GM19193 (cell line): Measurements from ENCODE around the gene PORCN.

Experiments used
- POLR2A ChIP-seq: IDR thresholded peaks from 4 replicates; pipeline ENCODE4 v1.6.1; 2011; ENCODE audit not compliant: insufficient read depth, insufficient read length; ENCODE audit errors: extremely low read depth

PORCN gene

DNA sequence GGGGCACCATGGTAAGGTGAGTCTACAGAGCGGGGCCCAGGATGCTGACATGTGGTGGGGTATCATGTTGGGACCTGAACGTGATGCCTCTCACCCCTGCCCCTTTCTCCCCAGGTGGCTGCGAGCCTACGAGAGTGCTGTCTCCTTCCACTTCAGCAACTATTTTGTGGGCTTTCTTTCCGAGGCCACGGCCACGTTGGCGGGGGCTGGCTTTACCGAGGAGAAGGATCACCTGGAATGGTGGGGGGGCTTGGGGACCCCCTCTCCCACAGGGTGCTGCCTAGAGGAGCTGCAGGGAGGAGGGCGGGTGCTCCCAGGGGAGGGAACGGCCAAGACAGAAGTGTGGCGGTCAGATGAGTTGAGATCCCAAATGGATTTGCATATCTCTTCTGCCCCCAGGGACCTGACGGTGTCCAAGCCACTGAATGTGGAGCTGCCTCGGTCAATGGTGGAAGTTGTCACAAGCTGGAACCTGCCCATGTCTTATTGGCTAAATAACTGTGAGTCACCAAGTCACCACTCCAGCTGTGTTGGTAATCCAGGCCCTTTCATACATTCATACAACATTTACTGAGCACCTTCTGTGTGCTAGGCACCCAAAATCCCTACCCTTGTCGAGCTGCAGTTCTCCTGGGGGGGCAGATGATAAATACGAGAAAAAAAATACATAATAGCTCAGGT is 5.5 kb downstream of the PORCN start:
- TF ChIP-seq POLR2A = no peak

DNA sequence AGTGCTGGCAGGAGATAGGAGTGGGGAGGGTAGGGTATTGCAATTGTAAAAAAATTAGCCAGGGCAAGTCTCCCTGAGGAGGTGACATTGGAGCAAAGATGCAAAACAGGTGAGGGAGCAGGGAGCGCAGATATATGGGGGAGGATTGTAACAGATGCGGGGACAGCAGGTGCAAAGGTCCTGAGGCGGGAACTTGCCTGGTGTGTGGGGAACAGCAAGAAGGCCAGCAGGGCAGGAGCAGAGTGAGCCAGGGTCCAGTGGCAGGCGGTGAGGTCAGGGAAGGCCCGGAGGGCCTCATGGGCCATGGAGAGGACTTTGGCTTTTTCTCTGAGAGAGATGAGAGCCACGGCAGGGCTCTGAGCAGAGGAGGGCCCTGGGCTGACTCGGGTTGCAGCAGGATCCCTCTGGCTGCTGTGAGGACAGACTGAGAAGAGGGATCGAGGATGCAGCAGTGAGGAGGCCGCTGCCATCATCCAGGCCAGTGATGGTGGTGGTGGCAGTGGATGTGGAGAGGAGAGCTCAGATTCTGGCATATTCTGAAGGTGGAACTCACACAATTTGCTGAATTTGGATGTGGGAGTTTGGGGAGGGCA is 6.2 kb downstream of the PORCN start:
- no peak for TF ChIP-seq POLR2A

DNA sequence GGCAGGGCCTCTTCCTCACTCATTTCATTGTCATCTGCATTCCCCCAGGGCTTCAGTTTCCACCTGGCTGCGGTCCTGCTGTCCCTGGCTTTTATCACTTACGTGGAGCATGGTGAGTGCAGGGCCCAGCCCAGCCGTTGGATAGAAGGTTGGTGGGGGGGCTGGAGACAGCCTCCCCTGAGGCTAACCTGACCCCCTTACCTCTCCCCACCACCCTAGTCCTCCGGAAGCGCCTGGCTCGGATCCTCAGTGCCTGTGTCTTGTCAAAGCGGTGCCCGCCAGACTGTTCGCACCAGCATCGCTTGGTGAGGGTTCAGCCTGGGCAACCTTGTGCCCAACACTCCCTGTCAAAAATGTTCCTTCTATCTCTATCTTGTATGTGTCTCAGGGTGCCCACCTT is 7.0 kb downstream of the PORCN start:
- TF ChIP-seq POLR2A = no peak

DNA sequence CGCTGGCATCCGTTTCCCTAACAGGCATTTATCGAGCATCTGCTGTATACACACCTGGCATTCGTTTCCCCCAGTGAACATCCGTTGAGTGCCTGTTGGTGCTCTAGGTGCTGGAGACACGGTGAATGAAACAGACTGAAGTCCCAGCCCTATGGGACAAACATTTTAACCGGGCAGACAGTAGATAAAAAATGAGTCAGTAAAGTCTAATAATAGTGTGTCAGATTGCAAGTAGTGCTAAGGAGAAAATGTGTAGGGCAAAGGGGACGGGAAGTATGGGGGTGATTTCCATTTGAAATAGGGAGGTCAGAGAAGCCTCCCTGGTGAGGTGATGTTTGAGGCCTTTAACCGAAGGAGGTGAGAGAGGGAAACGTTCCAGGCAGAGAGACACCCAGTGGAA is 7.5 kb downstream of the PORCN start:
- no peak for TF ChIP-seq POLR2A

DNA sequence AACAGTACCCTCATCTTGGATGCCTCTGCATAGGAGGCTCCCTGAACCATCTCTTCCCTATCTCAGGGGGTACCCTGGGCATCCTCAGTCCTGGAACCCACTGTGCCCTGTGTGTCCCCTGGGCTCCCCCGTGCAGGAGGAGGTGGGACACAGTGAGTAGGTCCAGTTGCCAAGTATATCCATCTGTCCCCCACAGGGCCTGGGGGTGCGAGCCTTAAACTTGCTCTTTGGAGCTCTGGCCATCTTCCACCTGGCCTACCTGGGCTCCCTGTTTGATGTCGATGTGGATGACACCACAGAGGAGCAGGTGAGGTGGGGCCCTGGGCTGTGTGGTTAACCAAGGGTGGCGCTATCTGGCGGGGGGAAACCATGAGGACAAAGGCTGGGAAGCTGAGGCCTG is 8.2 kb downstream of the PORCN start:
- TF ChIP-seq POLR2A = no peak

DNA sequence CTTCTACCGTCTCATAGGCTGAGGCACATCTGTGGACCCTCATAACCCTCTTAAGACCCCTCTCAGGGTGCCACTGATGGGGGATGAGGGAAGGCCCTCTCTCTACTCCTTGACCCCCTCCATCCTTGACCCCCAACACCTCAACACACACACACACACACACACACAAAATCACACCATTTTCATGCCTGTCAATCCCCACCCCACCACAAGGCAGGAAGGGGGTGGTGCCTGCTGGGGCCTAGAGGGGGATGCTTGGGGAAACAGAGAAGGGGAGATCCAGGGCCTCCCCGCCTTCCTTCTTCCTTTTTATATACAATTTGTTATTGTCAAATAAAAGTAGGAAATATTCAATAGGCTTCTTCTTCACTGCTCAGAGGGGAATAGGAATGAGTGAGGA is 11.7 kb downstream of the PORCN start:
- no peak for TF ChIP-seq POLR2A

DNA sequence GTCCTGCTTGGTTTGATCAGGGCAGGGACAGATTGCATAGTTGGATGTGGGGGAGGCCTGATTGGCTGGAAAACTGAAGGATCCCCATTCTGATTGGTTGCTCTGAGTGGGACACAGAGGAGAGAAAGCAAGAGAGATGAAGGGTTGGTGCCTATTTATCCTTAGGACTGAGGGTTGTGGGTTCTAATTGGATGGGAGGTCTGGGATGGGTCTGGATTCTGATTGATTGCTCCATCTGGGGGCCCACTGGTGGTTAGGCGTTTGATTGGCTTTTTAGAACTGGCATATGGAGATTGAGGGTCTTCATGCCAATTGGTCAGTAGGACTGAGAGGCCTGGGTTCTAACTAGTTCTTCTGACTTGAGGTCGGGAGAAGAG is 12.2 kb downstream of the PORCN start:
- TF ChIP-seq POLR2A = no peak

DNA sequence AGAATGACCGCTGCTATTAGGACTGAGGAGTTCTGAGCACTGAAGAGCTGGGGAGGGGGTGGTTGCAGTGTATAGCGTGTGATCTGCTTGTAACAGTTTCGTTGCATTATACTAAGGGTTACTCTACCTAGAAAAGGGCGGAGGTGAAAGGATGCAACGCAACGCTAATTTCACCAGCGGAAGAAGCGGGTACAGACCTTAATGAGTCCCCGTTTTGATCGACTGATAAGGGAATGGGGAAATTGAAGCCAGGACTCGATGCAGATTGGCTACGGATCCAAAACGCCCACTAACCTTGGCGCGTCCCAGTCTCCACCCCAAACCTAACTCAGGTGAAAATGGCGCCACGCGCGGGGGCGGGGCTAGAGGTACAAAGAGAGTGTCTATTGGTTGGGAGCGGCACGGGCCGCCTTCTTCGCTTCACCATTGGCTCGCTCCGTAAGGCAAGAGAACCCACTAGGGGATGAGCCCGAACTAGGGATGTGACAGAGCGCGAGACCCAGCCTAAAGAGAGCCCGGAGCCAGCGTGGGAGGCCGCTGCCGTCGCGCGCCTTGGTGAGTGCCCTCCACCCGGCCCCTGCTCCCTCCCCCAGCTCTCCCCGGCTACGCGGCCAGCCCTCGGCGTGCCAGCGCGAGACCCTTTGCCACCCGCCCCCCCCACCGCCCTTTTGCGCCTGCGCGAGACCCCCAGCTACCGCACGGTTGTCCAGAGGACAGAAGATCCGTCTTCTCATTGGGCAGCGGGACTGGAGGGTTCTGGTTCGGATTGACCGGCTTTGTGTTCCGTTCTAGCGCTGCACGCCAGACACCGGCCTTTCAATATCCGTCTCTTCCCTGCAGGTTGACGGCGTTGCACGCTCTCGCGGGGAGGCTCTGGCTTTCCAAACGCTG is 12.8 kb downstream of the PORCN start, which contains the start of gene EBP:
Gene EBP, plus strand, starts transcription at position 456 of the 891 bp plus-strand sequence. CDS start 1,964 bp downstream, outside the sequence.
- TF ChIP-seq POLR2A = peak; percentile 77

DNA sequence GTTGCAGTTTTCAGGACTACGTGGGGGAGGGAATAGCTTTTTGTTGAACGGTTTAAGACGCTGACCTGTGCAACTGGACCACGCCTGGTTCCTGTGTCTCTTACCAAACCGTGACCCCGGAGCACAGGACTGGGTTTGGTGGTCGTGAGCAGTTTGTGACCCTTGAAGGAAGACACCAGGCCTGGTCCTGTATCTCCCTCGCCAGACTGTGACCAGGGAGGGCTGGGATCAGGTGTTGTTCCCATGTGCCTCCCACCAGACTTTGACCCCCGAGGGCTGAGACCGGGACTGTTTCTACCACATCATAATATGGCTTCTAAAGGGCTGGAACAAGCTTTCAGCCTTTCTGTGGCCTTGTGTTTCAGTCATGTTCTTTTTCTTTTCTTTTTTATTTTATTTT is 13.5 kb downstream of the PORCN start:
- no peak for TF ChIP-seq POLR2A

DNA sequence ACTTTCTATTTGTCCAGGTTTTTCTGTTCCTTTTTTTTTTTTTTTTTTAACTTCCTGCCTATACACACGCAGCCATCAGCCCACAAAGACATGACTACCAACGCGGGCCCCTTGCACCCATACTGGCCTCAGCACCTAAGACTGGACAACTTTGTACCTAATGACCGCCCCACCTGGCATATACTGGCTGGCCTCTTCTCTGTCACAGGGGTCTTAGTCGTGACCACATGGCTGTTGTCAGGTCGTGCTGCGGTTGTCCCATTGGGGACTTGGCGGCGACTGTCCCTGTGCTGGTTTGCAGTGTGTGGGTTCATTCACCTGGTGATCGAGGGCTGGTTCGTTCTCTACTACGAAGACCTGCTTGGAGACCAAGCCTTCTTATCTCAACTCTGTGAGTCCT is 14.9 kb downstream of the PORCN start:
- TF ChIP-seq POLR2A = no peak

DNA sequence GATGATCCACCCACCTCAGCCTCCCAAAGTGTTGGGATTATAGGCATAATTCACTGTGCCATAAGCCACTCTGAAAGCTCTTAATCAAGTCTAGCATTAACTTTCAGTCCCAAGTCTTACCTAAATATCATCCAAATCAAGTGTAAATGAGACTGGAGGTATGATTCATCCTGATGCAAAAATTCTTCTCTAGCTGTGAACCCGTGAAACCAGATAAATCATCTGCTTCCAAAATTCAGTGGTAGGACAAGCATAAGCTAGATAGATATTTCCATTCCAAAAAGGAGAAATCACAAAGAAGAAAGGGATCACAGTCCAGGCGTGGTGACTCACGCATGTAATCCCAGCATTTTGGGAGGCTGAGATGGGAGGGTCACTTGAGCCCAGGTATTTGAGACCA is 21.9 kb downstream of the PORCN start:
- no peak for TF ChIP-seq POLR2A

DNA sequence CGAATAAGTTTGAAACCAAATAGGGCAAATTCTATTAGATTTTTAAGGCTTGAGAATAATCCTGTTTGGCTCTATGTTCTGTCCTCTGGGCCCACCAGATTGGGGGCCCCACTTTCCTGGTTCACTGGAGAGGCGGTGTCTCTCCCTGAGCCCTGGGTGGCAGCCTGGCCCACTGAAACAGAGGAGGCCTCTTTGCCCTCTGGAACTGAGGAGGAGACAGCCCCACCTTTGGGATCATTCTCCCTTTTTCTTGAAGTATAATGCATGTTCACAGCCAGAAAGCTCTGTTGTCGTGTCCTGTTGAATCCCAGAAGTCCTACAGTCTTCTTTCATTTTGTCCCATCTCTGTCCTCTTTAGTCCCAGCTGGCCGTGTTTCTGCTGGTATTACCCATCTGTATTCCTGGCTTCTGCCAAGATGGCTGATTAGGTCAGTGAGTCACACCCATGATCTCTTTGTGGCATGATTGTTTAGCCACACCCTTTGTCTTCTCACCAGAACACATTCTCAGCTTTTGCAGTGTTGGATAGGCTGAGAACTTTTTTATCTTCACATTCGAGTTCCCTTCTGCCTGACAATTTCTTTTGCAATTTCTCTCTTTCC is 22.7 kb downstream of the PORCN start:
- no peak for TF ChIP-seq POLR2A

DNA sequence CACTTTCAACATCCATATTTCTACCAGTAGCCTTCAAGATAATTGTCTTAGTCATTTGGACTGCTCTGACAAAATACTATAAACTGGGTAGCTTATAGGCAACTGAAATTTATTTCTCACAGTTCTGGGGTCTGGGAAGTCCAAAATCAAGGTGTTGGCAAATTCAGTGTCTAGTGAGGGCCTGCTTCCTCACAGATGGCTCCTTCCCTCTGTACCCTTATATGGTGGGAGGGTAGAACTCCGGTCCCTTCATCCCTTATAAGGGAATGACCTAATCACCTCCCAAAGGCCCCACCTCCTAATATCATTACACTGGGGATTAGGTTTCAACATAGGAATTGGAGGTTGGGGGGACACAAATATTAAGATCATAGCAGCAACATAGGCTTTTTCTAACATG is 23.4 kb downstream of the PORCN start:
- no peak for TF ChIP-seq POLR2A

DNA sequence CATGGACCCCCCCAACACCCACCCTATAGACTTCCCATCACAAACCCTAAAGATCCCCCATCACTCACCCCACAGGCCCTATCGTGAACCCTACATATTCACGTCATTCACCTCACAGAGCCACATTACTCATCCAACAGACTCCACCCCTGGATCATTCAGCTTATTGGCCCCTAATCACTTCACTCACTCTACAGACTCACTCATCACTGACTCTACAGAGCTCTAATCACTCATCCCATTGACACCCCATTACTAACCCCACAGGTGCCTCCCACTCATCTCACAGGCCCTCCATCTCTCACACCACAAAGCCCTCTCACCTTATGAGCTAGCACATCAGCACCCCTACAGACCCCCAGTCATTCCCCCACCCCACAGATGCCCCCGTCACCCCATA is 24.4 kb downstream of the PORCN start:
- no peak for TF ChIP-seq POLR2A

DNA sequence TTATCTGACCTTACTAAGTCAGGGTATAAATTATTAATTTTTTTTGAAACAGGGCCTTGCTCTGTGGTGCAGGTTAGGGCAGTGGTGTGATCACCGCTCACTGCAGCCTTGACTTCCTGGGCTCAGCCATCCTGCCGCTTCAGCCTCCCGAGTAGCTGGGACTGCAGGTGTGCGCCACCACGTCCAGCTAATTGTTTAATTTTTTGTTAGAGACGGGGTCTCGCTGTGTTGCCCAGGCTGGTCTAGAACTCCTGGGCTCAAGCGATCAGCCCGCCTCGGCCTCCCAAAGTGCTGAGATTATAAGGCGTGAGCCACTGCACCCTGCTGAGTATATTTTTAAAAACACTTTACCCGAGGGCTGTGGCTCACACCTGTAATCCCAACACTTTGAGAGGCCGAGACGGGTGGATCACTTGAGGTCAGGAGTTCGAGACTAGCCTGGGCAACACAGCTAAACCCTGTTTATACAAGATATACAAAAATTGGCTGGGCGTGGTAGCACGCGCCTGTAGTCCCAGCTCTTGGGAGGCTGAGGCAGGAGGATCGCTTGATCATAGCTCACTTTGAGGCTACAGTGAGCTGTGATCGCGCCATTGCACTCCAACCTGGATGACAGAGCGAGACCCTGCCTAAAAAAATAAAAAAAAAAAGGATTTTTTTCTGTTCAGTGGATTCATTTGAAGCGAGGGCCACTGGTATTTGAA is 30.0 kb downstream of the PORCN start:
- no peak for TF ChIP-seq POLR2A
